ENCODE data around the gene MSH2. TPM values are rescaled to one million over a fixed set of nuclear protein-coding genes. Genes with fewer than 3 reads are reported as not detected.

Gene MSH2
- total and polyA plus RNA-seq, 4 donors = 1.6 to 33.3 (median 3.8) TPM

DNA sequence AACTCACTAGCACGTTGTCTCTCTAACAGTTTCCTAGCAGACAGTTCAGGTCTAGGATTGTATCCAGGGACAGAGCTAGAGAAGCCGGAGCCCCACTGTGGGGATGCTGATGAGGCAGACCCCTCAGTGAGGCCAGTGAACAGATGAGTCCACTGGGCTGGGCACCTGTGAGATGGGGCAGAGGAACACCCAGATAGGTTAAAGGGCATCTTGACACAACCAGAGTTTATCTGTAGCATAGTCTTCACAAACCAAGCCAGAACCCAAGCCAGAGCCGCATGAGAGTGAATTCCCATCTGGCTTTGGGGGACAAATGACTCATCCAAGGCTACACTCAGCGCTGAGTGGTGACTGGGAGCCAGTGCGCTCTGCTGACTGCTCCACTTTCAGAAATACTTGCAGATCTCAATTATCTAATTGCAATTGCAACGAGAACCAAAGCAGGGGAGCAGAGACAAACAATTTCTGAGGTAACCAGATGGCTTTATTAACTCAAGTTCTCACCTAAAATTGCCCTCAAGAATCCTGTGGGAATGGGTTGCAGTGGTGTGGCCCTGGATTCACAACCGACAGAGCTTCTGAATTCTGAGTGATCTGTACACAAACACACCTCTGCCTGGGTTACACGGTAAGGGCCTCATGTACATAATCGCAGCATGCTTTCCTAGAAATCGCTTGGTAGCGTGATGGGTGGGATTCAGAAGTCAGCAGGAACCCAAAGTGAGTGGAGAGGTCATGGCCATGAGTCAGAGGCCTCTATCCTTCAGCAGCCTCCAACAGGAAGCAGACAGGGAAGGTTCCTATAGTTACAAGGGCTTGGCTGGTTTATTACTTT lies 48.7 kb upstream of the MSH2 start:
- 81% methylated on average over 11 of the region's 11 CpGs for WGBS
- TF ChIP-seq YY1 (IDR thresholded peaks at IDR 0.05) (no peak), RAD21 (IDR thresholded peaks at IDR 0.05) (no peak), HNF4G (IDR thresholded peaks at IDR 0.05) (no peak), EGR1 (IDR thresholded peaks at IDR 0.05; ENCODE audit: low read depth in 2 of 2) (no peak), HNF4A (conservative IDR thresholded peaks at IDR 0.05) (no peak), RXRA (IDR thresholded peaks at IDR 0.05) (no peak), FOXA2 (IDR thresholded peaks at IDR 0.05) (no peak), NR2F2 (IDR thresholded peaks at IDR 0.05) (no peak), GABPA (IDR thresholded peaks at IDR 0.05 in 1 of 2, conservative IDR thresholded peaks at IDR 0.05 in 1 of 2) (no peak)
- TF ChIP-seq, protein P1, sequence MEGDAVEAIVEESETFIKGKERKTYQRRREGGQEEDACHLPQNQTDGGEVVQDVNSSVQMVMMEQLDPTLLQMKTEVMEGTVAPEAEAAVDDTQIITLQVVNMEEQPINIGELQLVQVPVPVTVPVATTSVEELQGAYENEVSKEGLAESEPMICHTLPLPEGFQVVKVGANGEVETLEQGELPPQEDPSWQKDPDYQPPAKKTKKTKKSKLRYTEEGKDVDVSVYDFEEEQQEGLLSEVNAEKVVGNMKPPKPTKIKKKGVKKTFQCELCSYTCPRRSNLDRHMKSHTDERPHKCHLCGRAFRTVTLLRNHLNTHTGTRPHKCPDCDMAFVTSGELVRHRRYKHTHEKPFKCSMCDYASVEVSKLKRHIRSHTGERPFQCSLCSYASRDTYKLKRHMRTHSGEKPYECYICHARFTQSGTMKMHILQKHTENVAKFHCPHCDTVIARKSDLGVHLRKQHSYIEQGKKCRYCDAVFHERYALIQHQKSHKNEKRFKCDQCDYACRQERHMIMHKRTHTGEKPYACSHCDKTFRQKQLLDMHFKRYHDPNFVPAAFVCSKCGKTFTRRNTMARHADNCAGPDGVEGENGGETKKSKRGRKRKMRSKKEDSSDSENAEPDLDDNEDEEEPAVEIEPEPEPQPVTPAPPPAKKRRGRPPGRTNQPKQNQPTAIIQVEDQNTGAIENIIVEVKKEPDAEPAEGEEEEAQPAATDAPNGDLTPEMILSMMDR (IDR thresholded peaks at IDR 0.05; ENCODE audit: low read depth, low read length, missing input control) = no peak
- TF ChIP-seq, protein P2, sequence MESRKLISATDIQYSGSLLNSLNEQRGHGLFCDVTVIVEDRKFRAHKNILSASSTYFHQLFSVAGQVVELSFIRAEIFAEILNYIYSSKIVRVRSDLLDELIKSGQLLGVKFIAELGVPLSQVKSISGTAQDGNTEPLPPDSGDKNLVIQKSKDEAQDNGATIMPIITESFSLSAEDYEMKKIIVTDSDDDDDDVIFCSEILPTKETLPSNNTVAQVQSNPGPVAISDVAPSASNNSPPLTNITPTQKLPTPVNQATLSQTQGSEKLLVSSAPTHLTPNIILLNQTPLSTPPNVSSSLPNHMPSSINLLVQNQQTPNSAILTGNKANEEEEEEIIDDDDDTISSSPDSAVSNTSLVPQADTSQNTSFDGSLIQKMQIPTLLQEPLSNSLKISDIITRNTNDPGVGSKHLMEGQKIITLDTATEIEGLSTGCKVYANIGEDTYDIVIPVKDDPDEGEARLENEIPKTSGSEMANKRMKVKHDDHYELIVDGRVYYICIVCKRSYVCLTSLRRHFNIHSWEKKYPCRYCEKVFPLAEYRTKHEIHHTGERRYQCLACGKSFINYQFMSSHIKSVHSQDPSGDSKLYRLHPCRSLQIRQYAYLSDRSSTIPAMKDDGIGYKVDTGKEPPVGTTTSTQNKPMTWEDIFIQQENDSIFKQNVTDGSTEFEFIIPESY (IDR thresholded peaks at IDR 0.05) = no peak
- TF ChIP-seq, protein P3, sequence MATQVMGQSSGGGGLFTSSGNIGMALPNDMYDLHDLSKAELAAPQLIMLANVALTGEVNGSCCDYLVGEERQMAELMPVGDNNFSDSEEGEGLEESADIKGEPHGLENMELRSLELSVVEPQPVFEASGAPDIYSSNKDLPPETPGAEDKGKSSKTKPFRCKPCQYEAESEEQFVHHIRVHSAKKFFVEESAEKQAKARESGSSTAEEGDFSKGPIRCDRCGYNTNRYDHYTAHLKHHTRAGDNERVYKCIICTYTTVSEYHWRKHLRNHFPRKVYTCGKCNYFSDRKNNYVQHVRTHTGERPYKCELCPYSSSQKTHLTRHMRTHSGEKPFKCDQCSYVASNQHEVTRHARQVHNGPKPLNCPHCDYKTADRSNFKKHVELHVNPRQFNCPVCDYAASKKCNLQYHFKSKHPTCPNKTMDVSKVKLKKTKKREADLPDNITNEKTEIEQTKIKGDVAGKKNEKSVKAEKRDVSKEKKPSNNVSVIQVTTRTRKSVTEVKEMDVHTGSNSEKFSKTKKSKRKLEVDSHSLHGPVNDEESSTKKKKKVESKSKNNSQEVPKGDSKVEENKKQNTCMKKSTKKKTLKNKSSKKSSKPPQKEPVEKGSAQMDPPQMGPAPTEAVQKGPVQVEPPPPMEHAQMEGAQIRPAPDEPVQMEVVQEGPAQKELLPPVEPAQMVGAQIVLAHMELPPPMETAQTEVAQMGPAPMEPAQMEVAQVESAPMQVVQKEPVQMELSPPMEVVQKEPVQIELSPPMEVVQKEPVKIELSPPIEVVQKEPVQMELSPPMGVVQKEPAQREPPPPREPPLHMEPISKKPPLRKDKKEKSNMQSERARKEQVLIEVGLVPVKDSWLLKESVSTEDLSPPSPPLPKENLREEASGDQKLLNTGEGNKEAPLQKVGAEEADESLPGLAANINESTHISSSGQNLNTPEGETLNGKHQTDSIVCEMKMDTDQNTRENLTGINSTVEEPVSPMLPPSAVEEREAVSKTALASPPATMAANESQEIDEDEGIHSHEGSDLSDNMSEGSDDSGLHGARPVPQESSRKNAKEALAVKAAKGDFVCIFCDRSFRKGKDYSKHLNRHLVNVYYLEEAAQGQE (IDR thresholded peaks at IDR 0.05) = no peak
- H3K9ac ChIP-seq (ENCODE audit: low read depth in 1 of 2, low read length in 2 of 2) = no peak overlapping the region
- no peaks in the 10 kb centered on the region for H3K9me3 ChIP-seq (ENCODE audit: control insufficient read depth in 4 of 4, low read length in 3 of 4)
- H3K27ac ChIP-seq (ENCODE audit: low read depth in 1 of 2, low read length in 2 of 2) = no peak overlapping the region
- no peaks in the 10 kb centered on the region for H3K36me3 ChIP-seq (ENCODE audit: control insufficient read depth in 4 of 4, insufficient read depth in 3 of 4, low read depth in 1 of 4, low read length in 3 of 4)
- H3K4me3 ChIP-seq (ENCODE audit: low read depth in 1 of 3, low read length in 3 of 3) = no peak overlapping the region
- no peaks in the 10 kb centered on the region for H3K27me3 ChIP-seq (ENCODE audit: control insufficient read depth in 4 of 4, insufficient read depth in 4 of 4, low read length in 3 of 4)
- no peaks in the 10 kb centered on the region for H3K4me1 ChIP-seq (ENCODE audit: control insufficient read depth in 4 of 4, insufficient read depth in 4 of 4, low read length in 3 of 4)
- no peak for DNase-seq (ENCODE audit: low spot score)

DNA sequence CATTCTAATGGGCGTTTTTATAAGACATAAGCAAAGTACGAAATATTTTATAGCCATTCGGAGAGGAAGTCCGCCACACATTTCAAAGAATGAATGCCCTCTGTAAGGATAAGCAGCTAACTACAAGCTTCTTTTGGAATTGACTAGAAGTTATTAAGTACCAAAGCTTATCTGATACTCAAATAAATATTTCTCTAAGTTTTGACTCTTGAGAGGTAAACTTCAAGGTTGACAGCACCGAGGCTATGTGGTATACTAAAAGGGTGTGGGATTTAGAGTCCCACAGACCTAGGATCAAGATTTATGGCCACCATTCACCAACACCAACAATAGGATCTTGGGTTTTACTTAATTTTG lies 48.1 kb upstream of the MSH2 start:
- no peaks in the 10 kb centered on the region for H3K27me3 ChIP-seq (ENCODE audit: control insufficient read depth in 4 of 4, insufficient read depth in 4 of 4, low read length in 3 of 4)
- no peaks in the 10 kb centered on the region for H3K36me3 ChIP-seq (ENCODE audit: control insufficient read depth in 4 of 4, insufficient read depth in 3 of 4, low read depth in 1 of 4, low read length in 3 of 4)
- no peak overlapping the region for H3K9ac ChIP-seq (ENCODE audit: low read depth in 1 of 2, low read length in 2 of 2)
- no peaks in the 10 kb centered on the region for H3K4me1 ChIP-seq (ENCODE audit: control insufficient read depth in 4 of 4, insufficient read depth in 4 of 4, low read length in 3 of 4)
- H3K9me3 ChIP-seq (ENCODE audit: control insufficient read depth in 4 of 4, low read length in 3 of 4) = no peaks in the 10 kb centered on the region
- H3K4me3 ChIP-seq (ENCODE audit: low read depth in 1 of 3, low read length in 3 of 3) = no peak overlapping the region
- DNase-seq (ENCODE audit: low spot score) = no peak
- TF ChIP-seq, protein P4, sequence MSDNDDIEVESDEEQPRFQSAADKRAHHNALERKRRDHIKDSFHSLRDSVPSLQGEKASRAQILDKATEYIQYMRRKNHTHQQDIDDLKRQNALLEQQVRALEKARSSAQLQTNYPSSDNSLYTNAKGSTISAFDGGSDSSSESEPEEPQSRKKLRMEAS (IDR thresholded peaks at IDR 0.05) = no peak
- TF ChIP-seq, protein P2 (IDR thresholded peaks at IDR 0.05) = no peak
- no peak for TF ChIP-seq SP1 (IDR thresholded peaks at IDR 0.05)
- TF ChIP-seq RXRA (IDR thresholded peaks at IDR 0.05) = no peak
- no peak for TF ChIP-seq HNF4G (IDR thresholded peaks at IDR 0.05)
- TF ChIP-seq NR2F2 (IDR thresholded peaks at IDR 0.05) = no peak
- TF ChIP-seq, protein P3 (IDR thresholded peaks at IDR 0.05) = no peak
- TF ChIP-seq HNF4A (conservative IDR thresholded peaks at IDR 0.05) = no peak
- H3K27ac ChIP-seq (ENCODE audit: low read depth in 1 of 2, low read length in 2 of 2) = no peak overlapping the region
- 79% methylated on average over 5 of the region's 5 CpGs for WGBS
